Esophagus squamous epithelium (tissue), 4 donors: ENCODE measurements around the gene ASS1.

Source experiments
- CTCF ChIP-seq, 6 experiments: fragments of 450-650 bp in 4 of 6; fragments of 200-600 bp in 2 of 6; sonication (generic) in 2 of 6; IDR thresholded peaks; one replicate each; pipeline ENCODE4 v1.5.1; 2016 to 2019; ENCODE audit warnings: antibody characterized with exemption in 6 of 6, mild to moderate bottlenecking in 4 of 6, moderate library complexity in 4 of 6
- POLR2A ChIP-seq, 4 donors: fragments of 450-650 bp; IDR thresholded peaks; one replicate each; pipeline ENCODE4 v1.6.1; 2017; ENCODE audit warnings: antibody characterized with exemption in 4 of 4, mild to moderate bottlenecking in 4 of 4, moderate library complexity in 3 of 4

DNA sequence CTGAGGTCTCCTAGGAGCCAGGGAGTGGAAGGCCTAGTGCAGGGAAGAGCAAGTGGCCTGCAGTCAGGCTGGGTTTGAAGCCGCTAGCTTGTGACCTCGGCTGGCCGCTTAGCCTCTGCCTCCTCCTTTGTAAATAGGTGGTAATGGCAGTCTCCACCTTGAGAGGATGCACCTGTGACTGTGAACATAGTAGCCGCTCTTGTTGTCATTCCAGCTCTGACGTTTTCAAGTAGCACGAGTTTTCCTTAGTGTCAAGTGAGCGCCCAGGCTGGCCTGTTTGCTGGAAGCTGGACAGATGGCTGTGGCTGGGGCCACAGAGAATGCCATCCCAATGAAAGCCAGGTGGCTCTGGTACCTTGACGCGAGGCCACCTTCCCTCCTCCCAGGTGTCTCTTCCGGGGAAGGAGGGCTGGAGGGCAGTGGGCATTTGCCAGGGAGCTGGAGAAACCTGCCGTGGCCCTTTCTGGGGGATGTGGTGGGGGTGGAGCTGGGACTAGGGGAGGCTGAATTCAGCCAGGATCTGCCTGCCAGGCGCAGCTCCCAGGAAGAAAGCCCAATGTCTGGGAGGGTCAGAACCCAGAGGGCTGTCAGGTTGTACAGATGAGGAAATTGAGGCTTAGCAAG lies 2.5 kb downstream of the ASS1 start:
- TF ChIP-seq CTCF (IDR thresholded peaks at IDR 0.05) (no peak), POLR2A (IDR thresholded peaks at IDR 0.05) (no peak)
